Kidney glomerular epithelial cell (primary cell): ENCODE results near the gene TSHZ2.
A peak's percentile ranks its signal among the peaks of the same experiment; 100 is the strongest.
"Not testable (repeated sequence)": the region's sequence is repeated elsewhere in the genome, so short reads cannot be mapped to it uniquely, and the experiment has no call there.

ENCODE experiments used
- DNase-seq: peaks from one replicate; lab custom pipeline; 2025; lab: John Stamatoyannopoulos, UW

The TSHZ2 gene

GRCh38 chr20:52998268-52998667 is 26.1 kb downstream of the TSHZ2 start:
- DNase-seq = no peak

GRCh38 chr20:52999040-52999439 is 26.9 kb downstream of the TSHZ2 start:
- DNase-seq = no peak

GRCh38 chr20:53001498-53002301 is 29.5 kb downstream of the TSHZ2 start:
- DNase-seq = no peak

- no peak for DNase-seq
Observed at GRCh38 chr20:53002786-53003185, 30.6 kb downstream of the TSHZ2 start.

GRCh38 chr20:53003420-53004154 is 31.4 kb downstream of the TSHZ2 start:
- peak; percentile 93 for DNase-seq

GRCh38 chr20:53004267-53004813 is 32.2 kb downstream of the TSHZ2 start:
- DNase-seq = no peak

- DNase-seq = no peak
Observed at GRCh38 chr20:53009979-53010735, 38.0 kb downstream of the TSHZ2 start.

- DNase-seq = no peak
Observed at GRCh38 chr20:53011640-53012039, 39.5 kb downstream of the TSHZ2 start.

- no peak for DNase-seq
Observed at GRCh38 chr20:53013183-53013582, 41.0 kb downstream of the TSHZ2 start.

- DNase-seq = no peak
Observed at GRCh38 chr20:53013847-53014246, 41.7 kb downstream of the TSHZ2 start.

- no peak for DNase-seq
Observed at GRCh38 chr20:53016071-53016470, 43.9 kb downstream of the TSHZ2 start.

GRCh38 chr20:53016534-53017042 is 44.4 kb downstream of the TSHZ2 start:
- DNase-seq = no peak

- no peak for DNase-seq
Observed at GRCh38 chr20:53017206-53017605, 45.0 kb downstream of the TSHZ2 start.

- DNase-seq = no peak
Observed at GRCh38 chr20:53019464-53019863, 47.3 kb downstream of the TSHZ2 start.

GRCh38 chr20:53020376-53020775 is 48.2 kb downstream of the TSHZ2 start:
- DNase-seq = no peak

GRCh38 chr20:53020834-53021233 is 48.7 kb downstream of the TSHZ2 start:
- DNase-seq = no peak

- no peak for DNase-seq
Observed at GRCh38 chr20:53021934-53022333, 49.8 kb downstream of the TSHZ2 start.

GRCh38 chr20:53023732-53024520 is 51.8 kb downstream of the TSHZ2 start:
- DNase-seq = no peak

GRCh38 chr20:53024653-53025052 is 52.5 kb downstream of the TSHZ2 start:
- DNase-seq = not testable (repeated sequence)

- no peak for DNase-seq
Observed at GRCh38 chr20:53027089-53027488, 54.9 kb downstream of the TSHZ2 start.

- peak; percentile 24 for DNase-seq
Observed at GRCh38 chr20:53028337-53029007, 56.3 kb downstream of the TSHZ2 start.
